GM15510 (cell line): ENCODE results near the gene G2E3.

ENCODE experiments used
- POLR2A ChIP-seq: IDR thresholded peaks from 3 replicates; pipeline ENCODE4 v1.6.1; 2011; ENCODE audit warnings: borderline replicate concordance; ENCODE audit not compliant: insufficient read length; ENCODE audit errors: extremely low read depth

G2E3 gene

GRCh38 chr14:30580616-30581282, 21.8 kb downstream of the G2E3 start:
- TF ChIP-seq POLR2A: no peak

- TF ChIP-seq POLR2A: no peak
These were observed 22.3 kb downstream of the G2E3 start for GRCh38 chr14:30581283-30581625.

GRCh38 chr14:30582376-30582775, 23.4 kb downstream of the G2E3 start:
- TF ChIP-seq POLR2A: no peak

GRCh38 chr14:30584058-30584630, 25.2 kb downstream of the G2E3 start:
- no peak for TF ChIP-seq POLR2A

- no peak for TF ChIP-seq POLR2A
These were observed 26.2 kb downstream of the G2E3 start for GRCh38 chr14:30585204-30585603.

- TF ChIP-seq POLR2A: no peak
These were observed 28.2 kb downstream of the G2E3 start for GRCh38 chr14:30587141-30587540.

- TF ChIP-seq POLR2A: no peak
These were observed 29.9 kb downstream of the G2E3 start for GRCh38 chr14:30588873-30589272.

GRCh38 chr14:30596935-30597334, 38.0 kb downstream of the G2E3 start:
- no peak for TF ChIP-seq POLR2A

- TF ChIP-seq POLR2A: no peak
These were observed 38.5 kb downstream of the G2E3 start for GRCh38 chr14:30597504-30597903.

- no peak for TF ChIP-seq POLR2A
These were observed 42.3 kb downstream of the G2E3 start for GRCh38 chr14:30600922-30601918.

- TF ChIP-seq POLR2A: no peak
These were observed 44.4 kb downstream of the G2E3 start for GRCh38 chr14:30603402-30603801.

- no peak for TF ChIP-seq POLR2A
These were observed 48.3 kb downstream of the G2E3 start for GRCh38 chr14:30607156-30607780.

GRCh38 chr14:30608533-30609006, 49.6 kb downstream of the G2E3 start:
- TF ChIP-seq POLR2A: no peak

- TF ChIP-seq POLR2A: no peak
These were observed 51.9 kb downstream of the G2E3 start for GRCh38 chr14:30610787-30611343.
